NCI-H187 treated with DMSO at 0.1 percent for 48 hours (cell line): Measurements from ENCODE around the gene CPEB1.

Experiments used
- DNase-seq: peaks from one replicate; lab custom pipeline; 2025; lab: John Stamatoyannopoulos, UW

Gene CPEB1

GRCh38 chr15:82647045-82647834 lies at the start of gene CPEB1:
Gene CPEB1, minus strand, starts transcription at chr15:82647363. Its CDS starts 18,904 bp downstream, at chr15:82628459.
- no peak for DNase-seq

- no peak for DNase-seq
These were observed 45.0 kb upstream of the CPEB1 start for GRCh38 chr15:82692171-82692570.

- no peak for DNase-seq
These were observed 42.0 kb upstream of the CPEB1 start for GRCh38 chr15:82689147-82689546.

GRCh38 chr15:82688691-82689090 lies 41.5 kb upstream of the CPEB1 start:
- no peak for DNase-seq

GRCh38 chr15:82681371-82681770 lies 34.2 kb upstream of the CPEB1 start:
- DNase-seq: no peak

GRCh38 chr15:82680200-82681102 lies 33.3 kb upstream of the CPEB1 start:
- DNase-seq: no peak

- no peak for DNase-seq
These were observed 32.5 kb upstream of the CPEB1 start for GRCh38 chr15:82679626-82680199.

- DNase-seq: no peak
These were observed 30.7 kb upstream of the CPEB1 start for GRCh38 chr15:82677720-82678323.

GRCh38 chr15:82674873-82675272 lies 27.7 kb upstream of the CPEB1 start:
- no peak for DNase-seq

- no peak for DNase-seq
These were observed 23.5 kb upstream of the CPEB1 start for GRCh38 chr15:82670699-82671098.

- DNase-seq: no peak
These were observed 19.4 kb upstream of the CPEB1 start for GRCh38 chr15:82666606-82667005.

- DNase-seq: no peak
These were observed 16.9 kb upstream of the CPEB1 start for GRCh38 chr15:82664021-82664420.

GRCh38 chr15:82663186-82663600 lies 16.0 kb upstream of the CPEB1 start:
- DNase-seq: no peak

- DNase-seq: no peak
These were observed 15.5 kb upstream of the CPEB1 start for GRCh38 chr15:82662641-82663040.

- no peak for DNase-seq
These were observed 13.2 kb upstream of the CPEB1 start for GRCh38 chr15:82660378-82660777.

- no peak for DNase-seq
These were observed 9.6 kb upstream of the CPEB1 start for GRCh38 chr15:82656641-82657266.

- no peak for DNase-seq
These were observed 8.4 kb upstream of the CPEB1 start for GRCh38 chr15:82655606-82656005.

GRCh38 chr15:82653483-82654168 lies 6.5 kb upstream of the CPEB1 start:
- no peak for DNase-seq

GRCh38 chr15:82651708-82652107 lies 4.5 kb upstream of the CPEB1 start:
- DNase-seq: no peak

GRCh38 chr15:82650046-82650670 lies 3.0 kb upstream of the CPEB1 start:
- DNase-seq: no peak
